ENCODE data around the gene CABP4.

Gene CABP4

DNA sequence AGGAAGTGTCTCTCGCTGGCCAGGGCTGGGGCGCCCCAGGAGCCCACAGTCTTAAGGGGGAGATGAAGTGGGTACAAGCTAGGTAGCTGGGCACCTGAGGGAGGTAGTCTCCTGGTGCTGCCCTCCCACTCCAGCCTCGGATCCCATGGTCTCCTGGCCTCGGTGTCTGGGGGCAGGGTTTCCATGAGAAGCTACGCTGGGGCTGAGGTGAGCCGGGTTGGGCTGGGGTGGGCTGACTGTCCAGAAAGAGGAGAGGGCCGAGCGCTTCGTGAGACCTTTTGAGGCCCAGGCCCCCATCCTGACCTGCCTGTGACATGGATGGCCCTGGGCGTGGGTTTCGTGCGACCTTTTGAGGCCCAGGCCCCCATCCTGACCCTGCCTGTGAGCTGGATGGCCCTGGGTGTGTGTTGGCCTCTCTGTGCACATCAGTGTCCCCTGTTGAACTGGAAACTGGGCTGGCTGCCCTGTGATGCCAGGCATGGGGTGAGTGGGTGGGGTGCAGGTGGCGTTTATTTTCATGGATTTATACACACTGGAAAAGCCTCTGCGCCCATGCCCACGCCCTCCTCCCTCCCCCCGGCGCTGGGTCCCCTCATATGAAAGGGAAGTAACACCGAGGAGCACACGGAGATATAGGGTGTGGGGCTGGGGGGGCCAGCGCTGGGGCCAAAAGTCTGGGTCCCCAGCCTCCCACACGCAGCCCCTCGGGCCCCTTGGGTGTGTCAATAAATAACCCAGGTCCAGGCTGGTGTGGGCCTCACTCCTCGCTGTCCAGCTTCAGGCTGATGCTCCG, 36.3 kb downstream of the CABP4 start:
- no peaks in the 10 kb centered on the region for H3K27me3 ChIP-seq (ENCODE audit: insufficient read depth, low read length)
- no peak overlapping the region for H3K4me3 ChIP-seq (ENCODE audit: low read length)
- no peaks in the 10 kb centered on the region for H3K9me3 ChIP-seq (ENCODE audit: low read length)
- H2AFZ ChIP-seq (ENCODE audit: low read depth, low read length) = no peak overlapping the region
- peaks cover 67% of the 10 kb centered on the region for H3K36me3 ChIP-seq (ENCODE audit: insufficient read depth, low read length)
- peaks cover 6% of the 10 kb centered on the region for H3K4me1 ChIP-seq (ENCODE audit: insufficient read depth, low read length)

DNA sequence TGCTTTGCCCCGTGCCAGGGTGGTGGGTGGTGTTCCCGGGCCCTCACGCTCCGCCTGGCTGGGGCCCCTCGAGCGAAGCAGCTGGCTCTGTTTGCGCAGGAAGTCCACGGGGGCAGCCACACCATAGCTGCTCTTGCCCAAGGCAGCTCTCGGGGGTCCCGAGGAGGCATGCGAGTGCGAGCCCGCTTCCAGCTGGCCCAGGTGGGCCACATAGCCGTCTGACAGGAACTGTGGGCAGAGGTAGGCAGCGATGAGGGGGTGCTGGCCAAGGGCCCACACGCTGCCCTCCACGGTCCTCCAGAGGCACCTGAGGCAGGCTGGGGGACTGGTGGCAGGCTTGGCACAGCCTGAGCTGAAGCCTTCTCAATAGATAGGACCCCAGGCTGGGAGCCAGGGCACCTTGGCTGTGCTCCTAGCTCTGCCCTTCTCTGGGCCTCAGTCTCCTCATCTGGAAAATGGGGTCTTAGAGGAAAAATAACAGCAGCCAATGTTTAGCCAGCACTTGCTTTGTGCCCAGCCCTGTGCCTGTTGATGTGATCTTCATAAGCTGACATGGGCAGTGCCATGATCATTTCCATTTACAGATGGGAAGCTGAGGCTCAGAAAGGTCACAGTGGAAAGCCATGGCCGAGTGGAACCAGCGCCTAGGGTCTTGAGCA, 37.0 kb downstream of the CABP4 start:
- H2AFZ ChIP-seq (ENCODE audit: low read depth, low read length) = no peak overlapping the region
- H3K9me3 ChIP-seq (ENCODE audit: low read length) = no peaks in the 10 kb centered on the region
- H3K4me1 ChIP-seq (ENCODE audit: insufficient read depth, low read length) = peaks cover 6% of the 10 kb centered on the region
- no peaks in the 10 kb centered on the region for H3K27me3 ChIP-seq (ENCODE audit: insufficient read depth, low read length)
- no peak overlapping the region for H3K4me3 ChIP-seq (ENCODE audit: low read length)
- peaks cover 71% of the 10 kb centered on the region for H3K36me3 ChIP-seq (ENCODE audit: insufficient read depth, low read length)

DNA sequence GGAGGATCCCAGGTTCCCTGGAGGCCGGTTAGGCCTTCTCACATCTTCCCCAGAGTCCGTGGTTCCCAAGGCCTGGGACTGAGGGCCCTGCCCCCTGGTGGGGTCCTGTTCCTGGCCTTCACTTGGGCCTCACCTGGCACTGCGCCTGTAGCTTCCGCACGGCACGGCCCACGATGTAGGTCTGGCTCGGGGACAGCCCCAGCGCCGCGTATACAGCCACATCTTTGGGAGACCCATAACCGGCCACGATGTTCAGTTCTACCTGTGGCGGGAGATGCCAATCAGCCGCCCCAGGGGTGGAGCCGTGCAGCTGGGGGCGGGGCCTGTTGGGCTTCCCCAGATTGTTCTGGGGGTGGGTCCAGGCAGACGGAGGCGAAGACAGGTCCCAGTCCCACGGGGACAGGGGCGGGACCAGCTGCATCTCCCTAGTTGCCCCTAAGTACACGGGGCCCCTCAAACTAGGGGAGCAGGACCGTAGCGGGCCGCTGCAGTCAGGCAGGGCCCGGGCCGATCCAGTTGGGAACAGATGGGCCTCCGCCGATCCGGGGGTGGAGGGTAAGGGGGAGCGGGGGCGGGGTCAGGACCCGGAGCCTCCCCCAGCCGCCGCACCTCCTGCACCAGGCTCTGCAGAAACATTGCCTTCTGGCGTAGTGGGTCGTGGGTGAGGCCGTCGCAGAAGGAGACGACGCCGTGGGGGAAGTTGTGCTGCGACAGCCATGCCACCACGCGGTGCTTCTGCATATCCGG, 37.8 kb downstream of the CABP4 start:
- no peaks in the 10 kb centered on the region for H3K27me3 ChIP-seq (ENCODE audit: insufficient read depth, low read length)
- H3K4me1 ChIP-seq (ENCODE audit: insufficient read depth, low read length) = peaks cover 6% of the 10 kb centered on the region
- no peak overlapping the region for H3K4me3 ChIP-seq (ENCODE audit: low read length)
- no peaks in the 10 kb centered on the region for H3K9me3 ChIP-seq (ENCODE audit: low read length)
- H3K36me3 ChIP-seq (ENCODE audit: insufficient read depth, low read length) = peaks cover 72% of the 10 kb centered on the region
- H2AFZ ChIP-seq (ENCODE audit: low read depth, low read length) = no peak overlapping the region

DNA sequence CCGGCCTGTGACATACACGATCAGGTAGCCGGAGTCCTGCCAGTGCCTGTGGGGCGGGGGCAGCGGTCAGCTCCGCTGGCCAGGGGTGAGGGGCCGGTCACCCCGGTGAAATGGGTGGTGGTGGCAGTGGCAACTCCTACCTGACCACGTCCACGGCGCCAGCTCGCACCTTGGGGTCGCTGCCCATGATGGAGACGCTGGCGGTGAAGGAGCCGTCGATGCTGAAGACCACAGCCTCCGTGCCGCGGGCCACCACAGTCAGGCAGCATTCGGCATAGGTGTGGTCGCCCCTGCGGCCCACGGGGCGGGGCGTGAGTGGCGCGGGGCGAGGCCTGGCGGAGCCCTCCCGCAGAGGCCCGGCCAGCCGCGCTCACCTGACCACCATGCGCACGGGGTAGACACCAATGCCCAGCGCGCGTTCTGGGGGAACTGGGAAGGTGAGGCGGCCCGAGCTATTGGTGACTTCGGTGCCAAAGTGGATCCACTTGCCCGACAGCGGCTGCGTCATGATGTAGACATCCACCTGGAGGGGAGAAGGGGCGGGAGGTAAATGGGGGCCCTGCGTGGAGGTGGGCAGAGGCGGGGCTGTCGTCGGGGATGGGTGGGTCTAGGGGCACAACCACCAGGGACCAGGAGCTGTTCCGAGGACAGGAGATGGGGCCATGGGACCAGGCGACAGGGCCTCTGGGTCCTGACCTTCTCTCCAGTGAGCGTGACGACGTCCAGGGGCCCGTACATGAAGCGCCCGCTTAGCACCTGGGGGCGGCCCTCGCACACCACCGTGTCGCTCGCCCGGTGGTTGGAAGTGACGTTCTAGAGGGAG, 38.6 kb downstream of the CABP4 start:
- Histone ChIP-seq H3K9me3 (ENCODE audit: low read length) (no peaks in the 10 kb centered on the region), H3K36me3 (ENCODE audit: insufficient read depth, low read length) (peaks cover 70% of the 10 kb centered on the region), H3K27me3 (ENCODE audit: insufficient read depth, low read length) (no peaks in the 10 kb centered on the region), H3K4me1 (ENCODE audit: insufficient read depth, low read length) (peaks cover 6% of the 10 kb centered on the region), H3K4me3 (ENCODE audit: low read length) (no peak overlapping the region), H2AFZ (ENCODE audit: low read depth, low read length) (no peak overlapping the region)

DNA sequence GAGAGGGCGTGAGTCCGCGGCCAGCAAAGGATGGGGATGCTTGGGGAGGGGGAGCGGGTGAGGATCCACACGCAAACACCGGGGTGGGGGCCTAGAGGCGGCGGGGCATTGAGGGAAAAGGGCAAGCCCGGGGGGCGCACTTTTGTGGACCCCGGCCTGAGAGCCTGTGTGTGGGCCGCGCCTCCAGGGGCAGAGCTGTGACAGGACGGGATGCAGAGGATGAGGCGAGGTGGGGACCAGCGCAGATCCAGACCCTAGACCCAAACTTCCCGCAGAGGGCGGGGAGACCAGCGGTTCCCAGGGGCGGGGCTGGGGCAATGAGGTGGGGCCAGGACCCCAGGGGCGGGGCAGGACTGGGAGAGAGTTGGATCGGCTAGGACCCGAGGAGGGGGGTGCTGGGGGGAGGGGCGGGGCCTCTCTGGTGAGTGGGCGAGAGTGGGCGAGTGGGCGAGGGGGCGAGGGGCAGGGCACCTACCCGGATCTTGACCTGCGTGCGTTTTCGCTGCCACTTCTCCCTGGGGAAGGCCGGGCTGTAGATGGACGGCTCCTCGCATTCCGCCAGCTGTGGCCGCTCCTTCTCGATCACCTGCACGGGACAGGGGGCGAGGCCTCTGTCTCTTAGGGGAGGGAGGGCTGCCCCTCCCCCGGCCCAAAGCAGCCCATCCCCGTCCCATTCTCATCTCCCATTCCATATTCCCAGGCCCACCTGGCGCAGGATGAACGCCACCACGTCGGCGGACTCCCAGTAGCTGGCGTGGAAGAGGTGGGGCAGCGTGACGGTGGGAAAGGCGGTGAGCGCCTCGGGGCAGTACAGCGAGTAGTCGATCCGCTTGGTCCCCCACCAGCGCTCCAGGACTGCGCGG, 39.4 kb downstream of the CABP4 start:
- H2AFZ ChIP-seq (ENCODE audit: low read depth, low read length) = no peak overlapping the region
- H3K27me3 ChIP-seq (ENCODE audit: insufficient read depth, low read length) = no peaks in the 10 kb centered on the region
- peaks cover 70% of the 10 kb centered on the region for H3K36me3 ChIP-seq (ENCODE audit: insufficient read depth, low read length)

DNA sequence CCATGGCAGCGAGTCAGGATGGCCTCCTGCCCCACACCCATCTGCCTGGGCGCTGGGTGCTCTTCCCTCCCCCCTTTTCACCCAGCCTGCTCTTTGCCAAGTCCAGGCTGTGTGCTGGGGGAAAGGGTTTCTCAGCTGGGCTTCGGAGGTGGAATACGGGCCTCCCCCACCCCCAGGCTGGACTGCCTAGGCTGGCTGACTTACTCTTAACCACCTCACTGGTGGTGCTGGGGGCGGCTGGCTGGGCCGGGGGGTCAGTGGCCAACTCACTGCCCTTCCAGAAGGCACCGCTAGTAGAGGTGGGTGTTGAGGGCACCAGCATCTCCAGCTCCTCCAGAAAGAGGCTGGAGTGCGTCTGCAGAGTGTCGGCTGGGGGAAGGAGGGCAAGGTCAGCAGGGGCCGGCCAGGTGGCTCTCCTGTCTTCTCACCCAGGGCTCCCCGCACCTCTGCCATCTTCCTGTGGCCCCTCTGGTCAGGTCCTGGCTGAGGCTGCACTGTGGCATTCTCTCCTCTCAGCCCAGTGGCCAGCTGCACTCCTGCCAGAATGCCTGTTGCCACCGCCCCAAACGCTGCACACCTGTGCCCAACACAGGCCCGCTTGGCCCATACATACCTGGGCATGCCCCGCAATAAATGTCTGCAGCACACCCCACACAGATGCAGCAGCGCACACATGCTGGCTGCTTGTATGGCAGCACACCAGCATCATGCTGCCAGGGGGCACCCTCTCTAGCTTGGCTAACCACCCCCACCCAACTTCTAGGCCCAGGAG, 40.3 kb downstream of the CABP4 start:
- Histone ChIP-seq H3K27me3 (ENCODE audit: insufficient read depth, low read length) (no peaks in the 10 kb centered on the region), H3K36me3 (ENCODE audit: insufficient read depth, low read length) (peaks cover 66% of the 10 kb centered on the region), H3K9me3 (ENCODE audit: low read length) (no peaks in the 10 kb centered on the region), H3K4me3 (ENCODE audit: low read length) (no peak overlapping the region), H3K4me1 (ENCODE audit: insufficient read depth, low read length) (peaks cover 4% of the 10 kb centered on the region), H2AFZ (ENCODE audit: low read depth, low read length) (no peak overlapping the region)

More for the DNA sequence above, 39.4 kb downstream of the CABP4 start:
- H3K4me3 ChIP-seq (ENCODE audit: low read length) = no peak overlapping the region
- no peaks in the 10 kb centered on the region for H3K9me3 ChIP-seq (ENCODE audit: low read length)
- H3K4me1 ChIP-seq (ENCODE audit: insufficient read depth, low read length) = peaks cover 6% of the 10 kb centered on the region

DNA sequence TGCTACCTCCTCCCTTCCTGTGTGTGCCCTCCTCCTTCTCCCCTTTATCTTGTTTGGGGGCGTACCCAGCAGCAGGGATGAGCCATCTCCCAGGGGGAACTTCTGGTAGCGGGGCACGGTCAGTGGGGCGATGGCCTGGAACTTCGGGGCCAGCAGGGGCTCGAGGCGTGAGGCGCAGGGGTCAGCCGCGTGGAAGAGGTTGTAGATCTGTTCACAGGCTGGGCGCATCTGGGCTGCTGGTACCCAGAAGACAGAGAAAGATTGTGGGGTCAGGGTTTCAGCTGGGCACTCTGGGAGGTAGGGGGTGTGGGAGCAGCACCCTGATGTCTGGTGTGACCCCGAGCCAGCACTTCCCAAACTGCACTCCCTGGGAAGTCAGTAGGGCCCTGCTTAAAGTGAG, 41.0 kb downstream of the CABP4 start:
- Histone ChIP-seq H3K36me3 (ENCODE audit: insufficient read depth, low read length) (peaks cover 62% of the 10 kb centered on the region), H3K4me3 (ENCODE audit: low read length) (no peak overlapping the region), H3K27me3 (ENCODE audit: insufficient read depth, low read length) (no peaks in the 10 kb centered on the region), H3K9me3 (ENCODE audit: low read length) (no peaks in the 10 kb centered on the region), H2AFZ (ENCODE audit: low read depth, low read length) (no peak overlapping the region), H3K4me1 (ENCODE audit: insufficient read depth, low read length) (peaks cover 1% of the 10 kb centered on the region)

DNA sequence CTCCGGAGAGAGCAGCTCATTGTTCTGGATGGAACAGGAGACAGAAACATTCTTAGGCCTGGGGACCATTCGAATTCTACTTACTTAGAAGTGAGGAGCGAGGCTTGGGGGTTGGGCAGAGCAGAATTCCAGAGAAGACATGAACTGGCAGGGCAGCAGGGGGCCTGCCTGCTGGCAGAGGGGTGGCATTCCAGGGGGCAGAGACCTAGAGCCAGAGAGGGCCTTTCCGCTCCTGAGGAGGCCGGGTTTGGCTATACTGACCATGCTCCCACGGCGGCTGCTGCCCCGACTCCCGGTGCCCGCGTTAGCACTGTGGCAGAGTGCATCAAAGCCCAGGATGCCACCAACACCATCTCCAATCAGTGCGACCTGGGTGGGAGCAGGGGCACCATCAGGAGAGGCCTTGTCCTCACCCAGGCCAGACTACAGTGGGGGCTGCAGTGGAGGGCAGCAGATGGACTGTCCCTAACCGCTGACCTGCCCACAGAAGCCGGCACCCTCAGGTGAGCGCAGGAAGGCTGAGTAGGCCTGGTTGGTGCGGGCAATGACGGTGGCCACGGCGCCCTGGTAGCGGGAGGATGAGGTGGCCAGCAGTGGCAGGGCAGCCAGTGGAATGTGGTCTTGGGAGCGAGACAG, 42.6 kb downstream of the CABP4 start:
- Histone ChIP-seq H3K4me3 (ENCODE audit: low read length) (no peak overlapping the region), H3K36me3 (ENCODE audit: insufficient read depth, low read length) (peaks cover 58% of the 10 kb centered on the region), H3K27me3 (ENCODE audit: insufficient read depth, low read length) (no peaks in the 10 kb centered on the region), H3K9me3 (ENCODE audit: low read length) (no peaks in the 10 kb centered on the region), H2AFZ (ENCODE audit: low read depth, low read length) (no peak overlapping the region), H3K4me1 (ENCODE audit: insufficient read depth, low read length) (peaks cover 2% of the 10 kb centered on the region)

DNA sequence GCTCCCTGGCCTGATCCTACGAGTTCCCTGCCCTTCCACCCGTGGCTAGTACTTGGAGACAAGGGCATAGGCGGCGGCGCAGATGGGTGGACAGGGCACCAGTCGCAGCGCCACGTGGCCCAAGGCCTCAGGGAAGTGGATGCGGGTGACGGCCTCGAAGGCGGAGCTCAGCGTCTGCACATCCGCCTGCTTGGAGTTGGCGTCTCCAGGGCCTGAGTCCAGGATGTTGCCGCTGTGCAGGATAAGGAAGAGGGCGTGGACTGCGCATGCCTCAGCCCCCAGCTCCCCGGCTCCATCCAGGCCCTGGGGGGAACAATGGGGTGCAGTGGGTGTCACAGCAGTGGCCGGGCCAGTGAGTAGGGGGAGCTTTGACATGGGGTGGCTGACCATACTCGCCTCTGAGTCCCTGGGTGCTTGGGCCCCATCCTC, 43.4 kb downstream of the CABP4 start:
- H3K27me3 ChIP-seq (ENCODE audit: insufficient read depth, low read length) = no peaks in the 10 kb centered on the region
- H3K9me3 ChIP-seq (ENCODE audit: low read length) = no peaks in the 10 kb centered on the region
- H2AFZ ChIP-seq (ENCODE audit: low read depth, low read length) = no peak overlapping the region
- H3K4me3 ChIP-seq (ENCODE audit: low read length) = no peak overlapping the region
- H3K36me3 ChIP-seq (ENCODE audit: insufficient read depth, low read length) = peaks cover 51% of the 10 kb centered on the region
- peaks cover 9% of the 10 kb centered on the region for H3K4me1 ChIP-seq (ENCODE audit: insufficient read depth, low read length)

DNA sequence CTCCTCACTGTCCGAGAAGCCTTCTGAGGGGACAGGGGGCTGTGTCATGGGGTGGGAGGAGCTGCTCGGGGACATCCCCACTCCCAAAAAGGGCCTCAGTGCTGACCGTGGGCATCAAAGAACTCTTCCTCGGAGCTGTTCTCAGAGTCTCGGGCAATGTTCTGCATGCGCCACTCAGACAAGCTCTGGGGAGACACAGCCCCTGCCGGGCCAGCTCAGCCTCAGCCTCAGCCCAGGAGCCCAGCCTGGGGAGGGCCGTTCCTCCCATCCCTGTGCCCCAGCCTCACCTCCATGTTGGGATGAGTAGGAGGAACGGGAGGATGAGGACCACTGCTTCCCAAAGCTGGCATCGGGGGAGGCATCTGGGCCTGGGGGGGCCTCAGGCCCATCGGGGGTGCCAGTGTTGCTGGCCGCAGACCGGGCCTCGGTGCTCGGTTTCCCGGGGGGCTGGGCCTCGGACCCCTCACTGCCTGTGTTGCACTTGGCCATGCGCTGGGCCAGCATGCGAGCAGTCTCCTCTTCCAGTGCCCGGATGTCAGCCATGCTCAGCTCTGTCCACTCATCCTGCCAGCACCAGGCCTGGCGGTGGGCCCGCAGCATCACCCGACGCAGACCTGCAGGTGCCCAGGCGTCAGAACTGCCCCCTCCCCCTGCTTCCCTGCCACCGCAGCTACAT, 44.8 kb downstream of the CABP4 start:
- Histone ChIP-seq H3K27me3 (ENCODE audit: insufficient read depth, low read length) (no peaks in the 10 kb centered on the region), H3K36me3 (ENCODE audit: insufficient read depth, low read length) (peaks cover 39% of the 10 kb centered on the region), H3K9me3 (ENCODE audit: low read length) (no peaks in the 10 kb centered on the region), H3K4me3 (ENCODE audit: low read length) (no peak overlapping the region), H2AFZ (ENCODE audit: low read depth, low read length) (no peak overlapping the region), H3K4me1 (ENCODE audit: insufficient read depth, low read length) (peaks cover 13% of the 10 kb centered on the region)

DNA sequence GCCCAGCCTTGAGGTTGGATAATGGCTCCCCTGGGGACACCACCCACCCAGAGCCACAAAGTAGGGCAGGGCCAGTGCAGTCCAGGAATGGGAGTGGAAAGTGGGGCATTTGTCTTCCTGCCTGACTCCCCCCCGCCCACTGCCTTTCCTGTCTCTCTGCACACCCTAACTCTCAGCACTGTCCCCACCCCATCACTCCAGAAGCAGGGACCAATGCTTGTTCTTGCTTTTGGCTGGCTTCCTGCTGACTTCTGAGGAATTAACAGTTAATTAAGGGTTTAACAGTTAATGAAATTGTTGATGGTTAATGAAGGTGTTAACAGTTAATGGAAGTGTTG, 45.3 kb downstream of the CABP4 start:
- H3K36me3 ChIP-seq (ENCODE audit: insufficient read depth, low read length) = peaks cover 34% of the 10 kb centered on the region
- H3K4me1 ChIP-seq (ENCODE audit: insufficient read depth, low read length) = peaks cover 15% of the 10 kb centered on the region
- H3K4me3 ChIP-seq (ENCODE audit: low read length) = no peak overlapping the region
- no peaks in the 10 kb centered on the region for H3K27me3 ChIP-seq (ENCODE audit: insufficient read depth, low read length)
- H2AFZ ChIP-seq (ENCODE audit: low read depth, low read length) = no peak overlapping the region
- no peaks in the 10 kb centered on the region for H3K9me3 ChIP-seq (ENCODE audit: low read length)
